NT2/D1 (cell line): ENCODE measurements around the gene CWH43.
"Not testable (repeated sequence)": the region's sequence is repeated elsewhere in the genome, so short reads cannot be mapped to it uniquely, and the experiment has no call there.

Experiments
- SUZ12 ChIP-seq: IDR thresholded peaks from 2 replicates; pipeline ENCODE4 v1.6.1; 2011; ENCODE audit not compliant: insufficient read length, insufficient read depth; ENCODE audit errors: extremely low read depth
- YY1 ChIP-seq: IDR thresholded peaks from 2 replicates; pipeline ENCODE4 v1.6.1; 2011; ENCODE audit not compliant: insufficient read length, insufficient read depth
- ZNF274 ChIP-seq: IDR thresholded peaks from 2 replicates; pipeline ENCODE4 v1.6.1; 2011; ENCODE audit warnings: mild to moderate bottlenecking, low read depth, low read length

DNA sequence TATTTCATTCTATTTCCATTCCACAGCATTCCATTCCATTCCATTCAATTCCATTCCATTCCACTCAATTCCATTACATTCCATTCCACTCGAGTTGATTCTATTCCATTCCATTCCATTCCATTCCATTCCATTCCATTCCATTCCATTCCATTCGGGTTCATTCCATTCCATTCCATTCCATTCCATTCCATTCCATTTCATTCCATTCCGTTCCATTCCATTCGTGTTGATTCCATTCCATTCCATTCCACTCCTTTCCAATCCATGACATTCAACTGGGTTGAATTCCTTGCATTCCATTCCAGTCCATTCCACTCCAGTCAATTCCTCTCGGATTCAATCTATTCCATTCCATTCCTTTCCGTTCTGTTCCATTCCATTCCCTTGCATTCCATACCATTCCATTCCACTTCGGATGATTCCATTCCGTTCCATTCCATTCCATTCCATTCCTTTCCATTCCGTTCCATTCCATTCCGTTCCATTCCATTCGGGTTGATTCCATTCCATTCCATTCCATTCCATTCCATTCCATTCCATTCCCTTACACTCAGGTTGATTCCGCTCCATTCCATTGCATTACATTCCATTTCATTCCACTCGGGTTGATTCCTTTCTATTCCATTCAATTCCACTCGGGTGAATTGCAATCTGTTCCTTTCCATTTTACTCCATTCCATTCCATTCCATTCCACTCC, 117.5 kb downstream of the CWH43 start:
- not testable (repeated sequence) for TF ChIP-seq YY1, SUZ12, ZNF274
